ENCODE results near the gene WNT4. TPM values are rescaled to one million over a fixed set of nuclear protein-coding genes. Genes with fewer than 3 reads are reported as not detected.

WNT4 gene
- total and polyA plus RNA-seq, 9 of the 15 experiments (the other 6 are each of a cell fraction or from before 2014, with no cell fraction given): 0.01 TPM; not detected in 8

- no peaks in the 10 kb centered on the region for H3K36me3 ChIP-seq (ENCODE audit: control insufficient read depth, insufficient read depth, low read length)
- intact Hi-C loops (cut with micrococcal nuclease) (no loop called here), in situ Hi-C loops (cut with MboI) (no loop called here)
- CTCF ChIA-PET (ENCODE audit: low intra/inter-chr PET ratio): no interaction called here
- no peaks in the 10 kb centered on the region for H3K9me3 ChIP-seq (replicated peaks; ENCODE audit: control insufficient read depth, insufficient read depth, low read depth, low read length)
- H3K4me3 ChIP-seq: no peak overlapping the region
- DNase-seq (ENCODE audit: extremely low read depth in 1 of 4, low spot score in 3 of 4) (no peak), ATAC-seq (no peak), FAIRE-seq (no peak)
- H3K27ac ChIP-seq (ENCODE audit: extremely low read depth, low read depth, low read length): no peak overlapping the region
- no peaks in the 10 kb centered on the region for H3K79me2 ChIP-seq (ENCODE audit: control insufficient read depth, insufficient read depth, low read length)
- peak overlapping the region in 1 of 2 experiments; percentile 59; a peak in 2 of 4 replicates for H3K9ac ChIP-seq (ENCODE audit: insufficient read depth in 1 of 2, low read depth in 2 of 2, low read length in 2 of 2)
- under 1% methylated on average over 11 of the region's 11 CpGs for WGBS (ENCODE audit: insufficient coverage, low coverage, missing lambda C conversion rate)
- BruUV-seq (replicated peaks): no TSS peak
- H3K27me3 ChIP-seq (ENCODE audit: control insufficient read depth in 2 of 2, insufficient read depth in 2 of 2, low read length in 2 of 2): peaks cover 29 to 56% of the 10 kb centered on the region in 2 experiments
- peaks cover 12% of the 10 kb centered on the region for H4K20me1 ChIP-seq (replicated peaks; ENCODE audit: control insufficient read depth, insufficient read depth, low read length)
- no peak for TF ChIP-seq CXXC5 (CRISPR knock-in tag; IDR thresholded peaks at IDR 0.05)
- TF ChIP-seq ZNF197 (CRISPR knock-in tag; IDR thresholded peaks at IDR 0.05; ENCODE audit: low read depth): no peak
- no peak for TF ChIP-seq NFATC3 (IDR thresholded peaks at IDR 0.05)
- TF ChIP-seq TAF7 (tag; IDR thresholded peaks at IDR 0.05): no peak
- TF ChIP-seq MTF1 (CRISPR knock-in tag; IDR thresholded peaks at IDR 0.05; ENCODE audit: borderline replicate concordance): no peak
- no peak for TF ChIP-seq CEBPG (CRISPR knock-in tag; IDR thresholded peaks at IDR 0.05)
- no peak for TF ChIP-seq CEBPG (tag; conservative IDR thresholded peaks at IDR 0.05 in 1 of 2, IDR thresholded peaks at IDR 0.05 in 1 of 2)
- TF ChIP-seq POLR3A (IDR thresholded peaks at IDR 0.05; ENCODE audit: borderline replicate concordance, extremely low read depth, insufficient read depth, insufficient read length): no peak
- TF ChIP-seq MXI1 (IDR thresholded peaks at IDR 0.05; ENCODE audit: low read depth, low read length): no peak
- no peak for TF ChIP-seq ZBTB17 (CRISPR knock-in tag; IDR thresholded peaks at IDR 0.05)
- TF ChIP-seq ELF1 (tag; IDR thresholded peaks at IDR 0.05): no peak
- TF ChIP-seq USF1 (CRISPR knock-in tag; IDR thresholded peaks at IDR 0.05): no peak
- TF ChIP-seq, protein P1, sequence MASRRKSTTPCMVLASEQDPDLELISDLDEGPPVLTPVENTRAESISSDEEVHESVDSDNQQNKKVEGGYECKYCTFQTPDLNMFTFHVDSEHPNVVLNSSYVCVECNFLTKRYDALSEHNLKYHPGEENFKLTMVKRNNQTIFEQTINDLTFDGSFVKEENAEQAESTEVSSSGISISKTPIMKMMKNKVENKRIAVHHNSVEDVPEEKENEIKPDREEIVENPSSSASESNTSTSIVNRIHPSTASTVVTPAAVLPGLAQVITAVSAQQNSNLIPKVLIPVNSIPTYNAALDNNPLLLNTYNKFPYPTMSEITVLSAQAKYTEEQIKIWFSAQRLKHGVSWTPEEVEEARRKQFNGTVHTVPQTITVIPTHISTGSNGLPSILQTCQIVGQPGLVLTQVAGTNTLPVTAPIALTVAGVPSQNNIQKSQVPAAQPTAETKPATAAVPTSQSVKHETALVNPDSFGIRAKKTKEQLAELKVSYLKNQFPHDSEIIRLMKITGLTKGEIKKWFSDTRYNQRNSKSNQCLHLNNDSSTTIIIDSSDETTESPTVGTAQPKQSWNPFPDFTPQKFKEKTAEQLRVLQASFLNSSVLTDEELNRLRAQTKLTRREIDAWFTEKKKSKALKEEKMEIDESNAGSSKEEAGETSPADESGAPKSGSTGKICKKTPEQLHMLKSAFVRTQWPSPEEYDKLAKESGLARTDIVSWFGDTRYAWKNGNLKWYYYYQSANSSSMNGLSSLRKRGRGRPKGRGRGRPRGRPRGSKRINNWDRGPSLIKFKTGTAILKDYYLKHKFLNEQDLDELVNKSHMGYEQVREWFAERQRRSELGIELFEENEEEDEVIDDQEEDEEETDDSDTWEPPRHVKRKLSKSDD (conservative IDR thresholded peaks at IDR 0.05; ENCODE audit: low read length): no peak
- TF ChIP-seq, protein P2, sequence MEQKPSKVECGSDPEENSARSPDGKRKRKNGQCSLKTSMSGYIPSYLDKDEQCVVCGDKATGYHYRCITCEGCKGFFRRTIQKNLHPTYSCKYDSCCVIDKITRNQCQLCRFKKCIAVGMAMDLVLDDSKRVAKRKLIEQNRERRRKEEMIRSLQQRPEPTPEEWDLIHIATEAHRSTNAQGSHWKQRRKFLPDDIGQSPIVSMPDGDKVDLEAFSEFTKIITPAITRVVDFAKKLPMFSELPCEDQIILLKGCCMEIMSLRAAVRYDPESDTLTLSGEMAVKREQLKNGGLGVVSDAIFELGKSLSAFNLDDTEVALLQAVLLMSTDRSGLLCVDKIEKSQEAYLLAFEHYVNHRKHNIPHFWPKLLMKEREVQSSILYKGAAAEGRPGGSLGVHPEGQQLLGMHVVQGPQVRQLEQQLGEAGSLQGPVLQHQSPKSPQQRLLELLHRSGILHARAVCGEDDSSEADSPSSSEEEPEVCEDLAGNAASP (IDR thresholded peaks at IDR 0.05): no peak
- H3K9me1 ChIP-seq (ENCODE audit: control insufficient read depth, insufficient read depth, low read length): no peaks in the 10 kb centered on the region
- H3K4me1 ChIP-seq (replicated peaks in 1 of 2; ENCODE audit: control insufficient read depth in 2 of 2, insufficient read depth in 2 of 2, low read length in 2 of 2): peaks cover 0 to 11% of the 10 kb centered on the region in 2 experiments; a peak in 2 of 5 replicates
- POLR2A ChIA-PET: interaction anchor here (0.6 to 1.3 kb wide), 3 partner anchors 11 to 369 kb away, joined by 3 to 5 read pairs (median 4); no protein-coding TSS in a partner anchor
- H3K4me2 ChIP-seq (ENCODE audit: insufficient read depth, low read length): no peak overlapping the region
- H2AFZ ChIP-seq (ENCODE audit: low read depth, low read length): no peak overlapping the region
Observed at GRCh38 chr1:22182715-22183114, 39.8 kb upstream of the WNT4 start.
